SK-MEL-5 (cell line): ENCODE results near the gene AFDN. TPM values are rescaled to one million over a fixed set of nuclear protein-coding genes. Genes with fewer than 3 reads are reported as not detected.

Source experiments
- DNase-seq: peaks from one replicate; pipeline ENCODE4 v3.0.0-alpha.2; 2016; ENCODE audit warnings: low read depth, low spot score
- in situ Hi-C: cut with HindIII; loops from 2 replicates; pipeline ENCODE4 v1.10.0; 2016; ENCODE audit warnings: low sequenced_read_pairs, high pct_unique_total_duplicates, low pct_unique_long_range_greater_than_20kb
- total RNA-seq: library from RNA; depleted of rRNA; stranded (reverse); fragments of >200 nt; shearing (Covaris generic); gene quantifications from 2 replicates; pipeline ENCODE4 v1.2.3, GENCODE V29; 2014

The AFDN gene
- total RNA-seq, 1 experiment from 2014 or later: 47.5 TPM

GRCh38 chr6:167949121-167949684, 122.5 kb downstream of the AFDN start:
- in situ Hi-C loops: no loop called here
- no peak for DNase-seq

- in situ Hi-C loops: no loop called here
- DNase-seq: no peak
Measured at GRCh38 chr6:167951781-167952511, 125.2 kb downstream of the AFDN start.

GRCh38 chr6:167952512-167952859, 125.8 kb downstream of the AFDN start:
- peak; percentile 31 for DNase-seq
- in situ Hi-C loops: no loop called here

- DNase-seq: no peak
- in situ Hi-C loops: no loop called here
Measured at GRCh38 chr6:167953551-167953950, 126.8 kb downstream of the AFDN start.

- in situ Hi-C loops: no loop called here
- DNase-seq: no peak
Measured at GRCh38 chr6:167954151-167954550, 127.4 kb downstream of the AFDN start.

GRCh38 chr6:167956491-167956890, 129.8 kb downstream of the AFDN start:
- in situ Hi-C loops: no loop called here
- no peak for DNase-seq

- in situ Hi-C loops: no loop called here
- no peak for DNase-seq
Measured at GRCh38 chr6:167956983-167957492, 130.3 kb downstream of the AFDN start.

GRCh38 chr6:167957626-167958025, 130.9 kb downstream of the AFDN start:
- in situ Hi-C loops: no loop called here
- DNase-seq: no peak

GRCh38 chr6:167960579-167960978, 133.9 kb downstream of the AFDN start:
- DNase-seq: no peak
- in situ Hi-C loops: no loop called here

- in situ Hi-C loops: no loop called here
- DNase-seq: no peak
Measured at GRCh38 chr6:167962711-167963110, 136.0 kb downstream of the AFDN start.

GRCh38 chr6:167963589-167964057, 136.9 kb downstream of the AFDN start:
- in situ Hi-C loops: no loop called here
- DNase-seq: no peak

- in situ Hi-C loops: no loop called here
Measured at GRCh38 chr6:167965592-167966539, 139.2 kb downstream of the AFDN start.

GRCh38 chr6:167966540-167966905, 139.8 kb downstream of the AFDN start:
- in situ Hi-C loops: no loop called here
- DNase-seq: no peak

More at GRCh38 chr6:167965592-167966539, 139.2 kb downstream of the AFDN start:
- no peak for DNase-seq

GRCh38 chr6:167968091-167968490, 141.4 kb downstream of the AFDN start:
- in situ Hi-C loops: no loop called here
- DNase-seq: peak; percentile 26

GRCh38 chr6:167970230-167970629, 143.5 kb downstream of the AFDN start:
- in situ Hi-C loops: no loop called here

GRCh38 chr6:167972193-167972592, 145.5 kb downstream of the AFDN start:
- in situ Hi-C loops: no loop called here
- no peak for DNase-seq

More at GRCh38 chr6:167970230-167970629, 143.5 kb downstream of the AFDN start:
- peak; percentile 2 for DNase-seq

GRCh38 chr6:167973148-167973885, 146.6 kb downstream of the AFDN start:
- in situ Hi-C loops: no loop called here
- DNase-seq: no peak
